ENCODE results near the gene C1QL1. TPM values are rescaled to one million over a fixed set of nuclear protein-coding genes. Genes with fewer than 3 reads are reported as not detected.

The C1QL1 gene
- total and polyA plus RNA-seq, 2 of the 13 experiments (the other 11 are each of a cell fraction or from before 2014, with no cell fraction given): 0.11 TPM

DNA sequence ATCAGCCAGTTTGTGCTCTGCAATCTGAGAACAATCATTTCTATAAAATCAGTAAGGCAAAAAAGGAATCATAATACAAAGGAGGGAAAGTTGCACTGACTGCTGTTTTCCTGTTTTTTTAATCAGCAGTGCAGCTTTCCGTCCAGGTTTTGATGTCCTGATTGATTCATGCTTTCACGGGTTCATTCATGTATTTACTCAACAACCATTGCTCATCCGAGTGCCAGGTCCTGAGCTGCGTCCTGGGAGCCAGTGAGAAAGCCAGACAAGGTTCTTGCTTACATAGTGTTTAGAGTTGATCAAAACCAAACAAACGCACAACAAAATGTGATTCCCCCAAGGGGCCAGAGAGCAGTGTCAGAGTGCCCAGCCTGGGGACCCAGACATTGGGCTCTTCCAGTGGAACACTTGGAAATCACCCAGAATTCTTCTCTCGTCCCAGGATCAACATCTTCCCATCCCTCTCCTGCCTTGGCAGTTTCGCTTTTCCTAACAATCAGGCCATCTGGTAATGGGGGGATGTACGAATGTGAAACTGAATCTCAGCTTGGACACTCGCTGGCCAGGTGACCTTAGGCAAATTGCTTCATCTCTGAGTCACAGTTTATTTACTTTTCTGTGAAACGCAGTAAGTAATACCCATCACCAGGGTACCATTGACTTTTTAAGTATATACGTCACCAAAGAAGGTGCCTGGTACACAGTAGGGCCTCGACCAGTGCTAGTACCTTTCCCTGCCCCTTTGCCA is 13.3 kb upstream of the C1QL1 start (continued):
- no peak; the same call in 1 of the 2 replicates for TF ChIP-seq PRDM10 (CRISPR knock-in tag; IDR thresholded peaks at IDR 0.05; ENCODE audit: low read depth)
- no peak for TF ChIP-seq MAFK (conservative IDR thresholded peaks at IDR 0.05 in 1 of 2, IDR thresholded peaks at IDR 0.05 in 1 of 2; ENCODE audit: low read length in 2 of 2)
- TF ChIP-seq JUNB (CRISPR knock-in tag; IDR thresholded peaks at IDR 0.05; ENCODE audit: borderline replicate concordance): no peak
- TF ChIP-seq, protein P1, sequence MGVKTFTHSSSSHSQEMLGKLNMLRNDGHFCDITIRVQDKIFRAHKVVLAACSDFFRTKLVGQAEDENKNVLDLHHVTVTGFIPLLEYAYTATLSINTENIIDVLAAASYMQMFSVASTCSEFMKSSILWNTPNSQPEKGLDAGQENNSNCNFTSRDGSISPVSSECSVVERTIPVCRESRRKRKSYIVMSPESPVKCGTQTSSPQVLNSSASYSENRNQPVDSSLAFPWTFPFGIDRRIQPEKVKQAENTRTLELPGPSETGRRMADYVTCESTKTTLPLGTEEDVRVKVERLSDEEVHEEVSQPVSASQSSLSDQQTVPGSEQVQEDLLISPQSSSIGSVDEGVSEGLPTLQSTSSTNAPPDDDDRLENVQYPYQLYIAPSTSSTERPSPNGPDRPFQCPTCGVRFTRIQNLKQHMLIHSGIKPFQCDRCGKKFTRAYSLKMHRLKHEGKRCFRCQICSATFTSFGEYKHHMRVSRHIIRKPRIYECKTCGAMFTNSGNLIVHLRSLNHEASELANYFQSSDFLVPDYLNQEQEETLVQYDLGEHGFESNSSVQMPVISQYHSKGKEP (CRISPR knock-in tag; IDR thresholded peaks at IDR 0.05): no peak
- TF ChIP-seq ZNF136 (CRISPR knock-in tag; IDR thresholded peaks at IDR 0.05; ENCODE audit: low read depth): no peak
- TF ChIP-seq, protein P2, sequence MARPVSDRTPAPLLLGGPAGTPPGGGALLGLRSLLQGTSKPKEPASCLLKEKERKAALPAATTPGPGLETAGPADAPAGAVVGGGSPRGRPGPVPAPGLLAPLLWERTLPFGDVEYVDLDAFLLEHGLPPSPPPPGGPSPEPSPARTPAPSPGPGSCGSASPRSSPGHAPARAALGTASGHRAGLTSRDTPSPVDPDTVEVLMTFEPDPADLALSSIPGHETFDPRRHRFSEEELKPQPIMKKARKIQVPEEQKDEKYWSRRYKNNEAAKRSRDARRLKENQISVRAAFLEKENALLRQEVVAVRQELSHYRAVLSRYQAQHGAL (CRISPR knock-in tag; IDR thresholded peaks at IDR 0.05; ENCODE audit: not compliant biosample characterization): peak; percentile 20
- peak; percentile 71 for TF ChIP-seq GATAD2A (CRISPR knock-in tag; IDR thresholded peaks at IDR 0.05)
- peak; percentile 44 to 76; a peak in 3 of 4 replicates for TF ChIP-seq NR2F1 (CRISPR knock-in tag; IDR thresholded peaks at IDR 0.05)
- TF ChIP-seq JDP2 (CRISPR knock-in tag; IDR thresholded peaks at IDR 0.05; ENCODE audit: borderline replicate concordance): no peak
- peak; percentile 27; the same call in 1 of the 2 replicates for TF ChIP-seq PITX1 (CRISPR knock-in tag; IDR thresholded peaks at IDR 0.05)
- TF ChIP-seq BRD4 (CRISPR knock-in tag; IDR thresholded peaks at IDR 0.05): no peak
- no peak for TF ChIP-seq ZNF567 (CRISPR knock-in tag; IDR thresholded peaks at IDR 0.05; ENCODE audit: borderline replicate concordance)
- TF ChIP-seq ZNF496 (CRISPR knock-in tag; IDR thresholded peaks at IDR 0.05; ENCODE audit: insufficient replicate concordance): no peak
- TF ChIP-seq, protein P3, sequence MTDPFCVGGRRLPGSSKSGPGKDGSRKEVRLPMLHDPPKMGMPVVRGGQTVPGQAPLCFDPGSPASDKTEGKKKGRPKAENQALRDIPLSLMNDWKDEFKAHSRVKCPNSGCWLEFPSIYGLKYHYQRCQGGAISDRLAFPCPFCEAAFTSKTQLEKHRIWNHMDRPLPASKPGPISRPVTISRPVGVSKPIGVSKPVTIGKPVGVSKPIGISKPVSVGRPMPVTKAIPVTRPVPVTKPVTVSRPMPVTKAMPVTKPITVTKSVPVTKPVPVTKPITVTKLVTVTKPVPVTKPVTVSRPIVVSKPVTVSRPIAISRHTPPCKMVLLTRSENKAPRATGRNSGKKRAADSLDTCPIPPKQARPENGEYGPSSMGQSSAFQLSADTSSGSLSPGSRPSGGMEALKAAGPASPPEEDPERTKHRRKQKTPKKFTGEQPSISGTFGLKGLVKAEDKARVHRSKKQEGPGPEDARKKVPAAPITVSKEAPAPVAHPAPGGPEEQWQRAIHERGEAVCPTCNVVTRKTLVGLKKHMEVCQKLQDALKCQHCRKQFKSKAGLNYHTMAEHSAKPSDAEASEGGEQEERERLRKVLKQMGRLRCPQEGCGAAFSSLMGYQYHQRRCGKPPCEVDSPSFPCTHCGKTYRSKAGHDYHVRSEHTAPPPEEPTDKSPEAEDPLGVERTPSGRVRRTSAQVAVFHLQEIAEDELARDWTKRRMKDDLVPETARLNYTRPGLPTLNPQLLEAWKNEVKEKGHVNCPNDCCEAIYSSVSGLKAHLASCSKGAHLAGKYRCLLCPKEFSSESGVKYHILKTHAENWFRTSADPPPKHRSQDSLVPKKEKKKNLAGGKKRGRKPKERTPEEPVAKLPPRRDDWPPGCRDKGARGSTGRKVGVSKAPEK (CRISPR knock-in tag; IDR thresholded peaks at IDR 0.05; ENCODE audit: borderline replicate concordance): no peak
- TF ChIP-seq ZNF724P (CRISPR knock-in tag; IDR thresholded peaks at IDR 0.05; ENCODE audit: borderline replicate concordance): no peak
- no peak for TF ChIP-seq ZNF558 (CRISPR knock-in tag; IDR thresholded peaks at IDR 0.05; ENCODE audit: borderline replicate concordance)
- TF ChIP-seq NFRKB (IDR thresholded peaks at IDR 0.05): no peak

All from HepG2 (cell line).